GM12878 (cell line): ENCODE data around the gene TOPBP1. TPM values are rescaled to one million over a fixed set of nuclear protein-coding genes. Genes with fewer than 3 reads are reported as not detected.
A peak's percentile ranks its signal among the peaks of the same experiment; 100 is the strongest.

Experiments
- BACH1 ChIP-seq: fragments of 450-650 bp; IDR thresholded peaks from 2 replicates; pipeline ENCODE4 v1.6.1; 2017; ENCODE audit warnings: mild to moderate bottlenecking, borderline replicate concordance
- CHD2 ChIP-seq: IDR thresholded peaks from 2 replicates; pipeline ENCODE4 v1.6.1; 2011; ENCODE audit warnings: low read depth, low read length, improper control_type of control experiment, borderline replicate concordance
- EGR1 ChIP-seq, 2 experiments: IDR thresholded peaks; 1 replicate in 1 of 2; 2 replicates in 1 of 2; pipeline ENCODE4 v1.6.1; 2011 to 2012; ENCODE audit warnings: low read depth in 2 of 2, low read length in 2 of 2, borderline replicate concordance in 1 of 2, mild to moderate bottlenecking in 1 of 2, moderate library complexity in 1 of 2
- FOXK2 ChIP-seq: fragments of 450-650 bp; IDR thresholded peaks from 2 replicates; pipeline ENCODE4 v1.6.1; 2017; ENCODE audit warnings: mild to moderate bottlenecking, moderate library complexity
- HSF1 ChIP-seq: fragments of 150-350 bp; IDR thresholded peaks from 2 replicates; pipeline ENCODE4 v1.6.1; 2014; ENCODE audit warnings: mild to moderate bottlenecking, low read depth, low read length
- LARP7 ChIP-seq: fragments of 450-650 bp; IDR thresholded peaks from 2 replicates; pipeline ENCODE4 v1.6.1; 2017; ENCODE audit warnings: mild to moderate bottlenecking
- MTA3 ChIP-seq: IDR thresholded peaks from 2 replicates; pipeline ENCODE4 v1.6.1; 2012; ENCODE audit warnings: low read length, inconsistent platforms, borderline replicate concordance
- RBBP5 ChIP-seq: fragments of 200-600 bp; sonication (generic); conservative IDR thresholded peaks from 2 replicates; pipeline ENCODE4 v1.6.1; 2016
- SMC3 ChIP-seq: IDR thresholded peaks from 2 replicates; pipeline ENCODE4 v1.6.1; 2011; ENCODE audit warnings: low read length, improper control_type of control experiment, borderline replicate concordance
- TAF1 ChIP-seq: IDR thresholded peaks from 2 replicates; pipeline ENCODE4 v1.6.1; 2011; ENCODE audit warnings: mild to moderate bottlenecking, low read depth, low read length, borderline replicate concordance
- ZNF384 ChIP-seq: IDR thresholded peaks from 2 replicates; pipeline ENCODE4 v1.6.1; 2012; ENCODE audit warnings: low read depth, mild to moderate bottlenecking, low read length, improper control_type of control experiment, borderline replicate concordance
- ZSCAN29 ChIP-seq: fragments of 450-650 bp; IDR thresholded peaks from 2 replicates; pipeline ENCODE4 v1.6.1; 2017; ENCODE audit warnings: mild to moderate bottlenecking, moderate library complexity
- ZZZ3 ChIP-seq: IDR thresholded peaks from 2 replicates; pipeline ENCODE4 v1.6.1; 2011; ENCODE audit warnings: low read depth; ENCODE audit not compliant: control insufficient read depth, insufficient read length
- polyA plus RNA-seq, 11 experiments: library from polyadenylated mRNA; depleted of rRNA in 4 of 11; unstranded in 6 of 11; stranded (reverse) in 5 of 11; fragments of >200 nt; fragmentation: Nextera tagmentation in 4 of 11; fragmentation: Illumina TruSeq in 1 of 11; extraction: Ambion mirVana in 4 of 11; extraction: Trizol in 1 of 11; gene quantifications; 1 replicate in 1 of 11; 2 replicates in 10 of 11; pipeline versions ENCODE4 v1.2.1 to v1.2.3, GENCODE V29; 2011 to 2016; ENCODE audit warnings: inconsistent platforms in 2 of 11, missing spikeins in 2 of 11, low read depth in 1 of 11
- total RNA-seq, 4 experiments: library from RNA; depleted of rRNA in 3 of 4; stranded (reverse); fragments of >200 nt in 3 of 4; fragmentation: Illumina TruSeq in 1 of 4; extraction: Trizol in 1 of 4; gene quantifications; 2 replicates each; pipeline versions ENCODE4 v1.2.1 to v1.2.3, GENCODE V29; 2013 to 2021
- TF ChIP-seq, protein P1 (sequence below): fragments of 450-650 bp; IDR thresholded peaks from 2 replicates; pipeline ENCODE4 v1.6.1; 2017; ENCODE audit warnings: borderline replicate concordance
- TF ChIP-seq, protein P2 (sequence below): IDR thresholded peaks from 2 replicates; pipeline ENCODE4 v1.6.1; 2012; ENCODE audit warnings: low read depth, low read length, improper control_type of control experiment
- TF ChIP-seq, protein P3 (sequence below): IDR thresholded peaks from 2 replicates; pipeline ENCODE4 v1.6.1; 2012; ENCODE audit warnings: low read depth, low read length, improper control_type of control experiment

Gene TOPBP1
- total and polyA plus RNA-seq, 10 of the 15 experiments (the other 5 are each of a cell fraction or from before 2014, with no cell fraction given), result 18.3 to 99.3 (median 61.5) TPM

DNA sequence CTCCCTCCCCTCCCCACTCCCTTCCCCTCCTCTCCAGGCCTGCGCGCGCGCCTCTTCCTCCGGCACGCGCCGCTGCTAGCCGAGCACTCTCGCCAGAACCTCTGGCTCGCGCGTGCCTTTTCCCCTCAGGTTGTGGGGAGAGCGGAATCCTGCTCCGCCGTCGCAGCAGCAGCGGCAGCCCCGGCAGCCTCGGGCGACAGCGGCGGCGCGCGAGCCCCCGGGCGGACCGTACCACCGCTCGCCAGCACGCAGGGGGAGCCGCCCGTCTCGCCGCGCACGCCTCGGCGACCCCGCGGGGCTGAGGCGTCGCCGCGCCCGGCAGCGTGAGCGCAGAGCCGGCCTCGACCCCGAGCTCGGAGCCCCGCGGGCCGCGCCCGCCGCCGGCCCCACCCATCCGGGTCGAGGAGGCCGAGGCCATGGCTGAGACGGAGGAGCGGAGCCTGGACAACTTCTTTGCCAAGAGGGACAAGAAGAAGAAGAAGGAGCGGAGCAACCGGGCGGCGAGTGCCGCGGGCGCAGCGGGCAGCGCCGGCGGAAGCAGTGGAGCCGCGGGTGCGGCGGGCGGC is 88.0 kb downstream of the TOPBP1 start, which contains the start of gene CDV3 (continued):
- TF ChIP-seq SMC3, result no peak
- TF ChIP-seq RBBP5, result no peak
- TF ChIP-seq, protein P1, sequence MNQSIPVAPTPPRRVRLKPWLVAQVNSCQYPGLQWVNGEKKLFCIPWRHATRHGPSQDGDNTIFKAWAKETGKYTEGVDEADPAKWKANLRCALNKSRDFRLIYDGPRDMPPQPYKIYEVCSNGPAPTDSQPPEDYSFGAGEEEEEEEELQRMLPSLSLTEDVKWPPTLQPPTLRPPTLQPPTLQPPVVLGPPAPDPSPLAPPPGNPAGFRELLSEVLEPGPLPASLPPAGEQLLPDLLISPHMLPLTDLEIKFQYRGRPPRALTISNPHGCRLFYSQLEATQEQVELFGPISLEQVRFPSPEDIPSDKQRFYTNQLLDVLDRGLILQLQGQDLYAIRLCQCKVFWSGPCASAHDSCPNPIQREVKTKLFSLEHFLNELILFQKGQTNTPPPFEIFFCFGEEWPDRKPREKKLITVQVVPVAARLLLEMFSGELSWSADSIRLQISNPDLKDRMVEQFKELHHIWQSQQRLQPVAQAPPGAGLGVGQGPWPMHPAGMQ, result no peak
- TF ChIP-seq, protein P2, sequence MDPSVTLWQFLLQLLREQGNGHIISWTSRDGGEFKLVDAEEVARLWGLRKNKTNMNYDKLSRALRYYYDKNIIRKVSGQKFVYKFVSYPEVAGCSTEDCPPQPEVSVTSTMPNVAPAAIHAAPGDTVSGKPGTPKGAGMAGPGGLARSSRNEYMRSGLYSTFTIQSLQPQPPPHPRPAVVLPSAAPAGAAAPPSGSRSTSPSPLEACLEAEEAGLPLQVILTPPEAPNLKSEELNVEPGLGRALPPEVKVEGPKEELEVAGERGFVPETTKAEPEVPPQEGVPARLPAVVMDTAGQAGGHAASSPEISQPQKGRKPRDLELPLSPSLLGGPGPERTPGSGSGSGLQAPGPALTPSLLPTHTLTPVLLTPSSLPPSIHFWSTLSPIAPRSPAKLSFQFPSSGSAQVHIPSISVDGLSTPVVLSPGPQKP, result no peak
- peak; percentile 76; the same call in 1 of the 2 replicates for TF ChIP-seq TAF1
- TF ChIP-seq CHD2, result no peak
- TF ChIP-seq HSF1, result no peak
- TF ChIP-seq LARP7, result peak; percentile 96
- TF ChIP-seq ZZZ3, result no peak
- TF ChIP-seq FOXK2, result no peak
- no peak for TF ChIP-seq MTA3
- TF ChIP-seq, protein P3, sequence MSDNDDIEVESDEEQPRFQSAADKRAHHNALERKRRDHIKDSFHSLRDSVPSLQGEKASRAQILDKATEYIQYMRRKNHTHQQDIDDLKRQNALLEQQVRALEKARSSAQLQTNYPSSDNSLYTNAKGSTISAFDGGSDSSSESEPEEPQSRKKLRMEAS, result no peak
- TF ChIP-seq ZNF384, result no peak
- TF ChIP-seq BACH1, result peak; percentile 97
- 0 out of 2 replicates have a peak, but pooled peaks have one; percentile 23 for TF ChIP-seq ZSCAN29
- TF ChIP-seq EGR1 (IDR thresholded peaks at IDR 0.05; ENCODE audit: borderline replicate concordance in 1 of 2, low read depth in 2 of 2, low read length in 2 of 2), result peak; percentile 49 to 56; a peak in 2 of 3 replicates
- TF ChIP-seq, all 136 proteins: peak for 30
